ENCODE results near the gene ISOC2.
A peak's percentile ranks its signal among the peaks of the same experiment; 100 is the strongest.

Gene ISOC2

GRCh38 chr19:55406091-55406825 lies 55.2 kb downstream of the ISOC2 start:
- H3K36me3 ChIP-seq, result peaks cover 59% of the 10 kb centered on the region
- no peak for TF ChIP-seq CTCF (IDR thresholded peaks at IDR 0.05; ENCODE audit: low read depth, low read length)

GRCh38 chr19:55405638-55406037 lies 55.8 kb downstream of the ISOC2 start:
- Histone ChIP-seq H3K36me3 (peaks cover 64% of the 10 kb centered on the region), H3K27me3 (ENCODE audit: insufficient read depth, low read depth, severe bottlenecking) (no peaks in the 10 kb centered on the region), H3K27ac (no peak overlapping the region; the same call in 1 of the 2 replicates), H3K9me3 (ENCODE audit: severe bottlenecking) (peaks cover 12% of the 10 kb centered on the region), H3K4me3 (ENCODE audit: low read depth, low read length) (no peak overlapping the region)
- DNase-seq, result no peak
- no peak for TF ChIP-seq CTCF (IDR thresholded peaks at IDR 0.05; ENCODE audit: low read depth, low read length)

More at GRCh38 chr19:55406091-55406825, 55.2 kb downstream of the ISOC2 start:
- peak overlapping the region; percentile 100; the same call in 1 of the 2 replicates for H3K27ac ChIP-seq
- H3K27me3 ChIP-seq (ENCODE audit: insufficient read depth, low read depth, severe bottlenecking), result no peaks in the 10 kb centered on the region
- H3K9me3 ChIP-seq (ENCODE audit: severe bottlenecking), result peaks cover 12% of the 10 kb centered on the region
- peak overlapping the region; percentile 94 for H3K4me3 ChIP-seq (ENCODE audit: low read depth, low read length)
- no peak for DNase-seq
